WTC11 (cell line): ENCODE data around the gene RAET1E. TPM values are rescaled to one million over a fixed set of nuclear protein-coding genes. Genes with fewer than 3 reads are reported as not detected.

Experiments used
- ATAC-seq: fragments of 200-7000 bp; cut with Tn5 transposase; 2 replicates; pipeline ENCODE4 v1.10.0; 2021; ENCODE audit warnings: mild to moderate bottlenecking, moderate library complexity
- CTCF ChIA-PET: fragments of 300-600 bp; sonication (Branson Sonifier 250); formaldehyde crosslinking; loops from one replicate; lab custom pipeline; 2021; ENCODE audit warnings: antibody characterized with exemption; lab: Charles Lee
- POLR2A ChIA-PET: fragments of 350-600 bp; sonication (Branson Sonifier 250); formaldehyde crosslinking; loops from one replicate; lab custom pipeline; 2021; ENCODE audit warnings: antibody characterized with exemption; lab: Charles Lee
- DNase-seq: peaks from one replicate; pipeline ENCODE4 v3.0.0; 2021; ENCODE audit warnings: low spot score
- H3K27ac Mint-ChIP-seq: 2 replicates; pipeline ENCODE4 v1.8.0; 2021; ENCODE audit warnings: mixed read lengths
- H3K27me3 Mint-ChIP-seq: 2 replicates; pipeline ENCODE4 v1.8.0; 2021; ENCODE audit warnings: low read depth, mild to moderate bottlenecking, moderate library complexity, mixed read lengths
- H3K36me3 Mint-ChIP-seq: 2 replicates; pipeline ENCODE4 v1.8.0; 2021; ENCODE audit warnings: mixed read lengths
- H3K4me1 Mint-ChIP-seq: 2 replicates; pipeline ENCODE4 v1.8.0; 2022; ENCODE audit warnings: mixed read lengths
- H3K4me3 Mint-ChIP-seq: 2 replicates; pipeline ENCODE4 v1.8.0; 2021; ENCODE audit warnings: mild to moderate bottlenecking, moderate library complexity, mixed read lengths
- H3K9me3 Mint-ChIP-seq: 2 replicates; pipeline ENCODE4 v1.8.0; 2021; ENCODE audit warnings: mixed read lengths
- AFF4 ChIP-seq: sonication (generic); formaldehyde crosslinking; IDR thresholded peaks from 2 replicates; pipeline ENCODE4 v1.8.1; 2023; ENCODE audit warnings: mild to moderate bottlenecking, missing genetic modification reagents, borderline replicate concordance
- ATF6 ChIP-seq: sonication (generic); formaldehyde crosslinking; IDR thresholded peaks from 2 replicates; pipeline ENCODE4 v1.8.1; 2023; ENCODE audit warnings: mild to moderate bottlenecking, missing genetic modification reagents
- CBFB ChIP-seq: sonication (generic); formaldehyde crosslinking; IDR thresholded peaks from 2 replicates; pipeline ENCODE4 v1.8.1; 2022; ENCODE audit warnings: mild to moderate bottlenecking, low read depth, missing genetic modification reagents
- ESRRA ChIP-seq: sonication (generic); formaldehyde crosslinking; IDR thresholded peaks from 2 replicates; pipeline ENCODE4 v1.8.1; 2022; ENCODE audit warnings: mild to moderate bottlenecking, missing genetic modification reagents, borderline replicate concordance
- ETV6 ChIP-seq: sonication (generic); formaldehyde crosslinking; IDR thresholded peaks from 2 replicates; pipeline ENCODE4 v1.8.1; 2022; ENCODE audit warnings: mild to moderate bottlenecking, missing genetic modification reagents
- FOXJ3 ChIP-seq: sonication (generic); formaldehyde crosslinking; IDR thresholded peaks from 2 replicates; pipeline ENCODE4 v1.9.0; 2021; ENCODE audit warnings: missing genetic modification reagents, mild to moderate bottlenecking, borderline replicate concordance
- FOXK1 ChIP-seq: sonication (generic); formaldehyde crosslinking; IDR thresholded peaks from 2 replicates; pipeline ENCODE4 v1.8.0; 2022; ENCODE audit warnings: mild to moderate bottlenecking, moderate library complexity, missing genetic modification reagents
- JAZF1 ChIP-seq: fragments of 250-450 bp; sonication (Bioruptor Pico); IDR thresholded peaks from 2 replicates; pipeline ENCODE4 v1.9.0; 2021; ENCODE audit warnings: moderate library complexity, mild to moderate bottlenecking, inconsistent platforms
- JUN ChIP-seq: sonication (generic); formaldehyde crosslinking; IDR thresholded peaks from 2 replicates; pipeline ENCODE4 v1.8.0; 2023; ENCODE audit warnings: mild to moderate bottlenecking, missing genetic modification reagents
- MXD4 ChIP-seq: fragments of 250-450 bp; sonication (Bioruptor Pico); IDR thresholded peaks from 2 replicates; pipeline ENCODE4 v1.8.0; 2021; ENCODE audit warnings: mild to moderate bottlenecking, moderate library complexity, borderline replicate concordance
- PRDM15 ChIP-seq: sonication (generic); formaldehyde crosslinking; IDR thresholded peaks from 2 replicates; pipeline ENCODE4 v1.8.0; 2022; ENCODE audit warnings: missing genetic modification reagents
- RORB ChIP-seq: fragments of 250-450 bp; sonication (Bioruptor Pico); IDR thresholded peaks from 2 replicates; pipeline ENCODE4 v1.9.0; 2021; ENCODE audit warnings: mild to moderate bottlenecking
- SMAD4 ChIP-seq: sonication (generic); formaldehyde crosslinking; IDR thresholded peaks from 2 replicates; pipeline ENCODE4 v1.8.0; 2022; ENCODE audit warnings: mild to moderate bottlenecking, missing genetic modification reagents
- ZBTB21 ChIP-seq: sonication (generic); formaldehyde crosslinking; IDR thresholded peaks from 2 replicates; pipeline ENCODE4 v1.8.1; 2023; ENCODE audit warnings: mild to moderate bottlenecking, missing genetic modification reagents, borderline replicate concordance
- ZBTB43 ChIP-seq: sonication (generic); formaldehyde crosslinking; IDR thresholded peaks from 2 replicates; pipeline ENCODE4 v1.8.1; 2023; ENCODE audit warnings: mild to moderate bottlenecking, missing genetic modification reagents
- ZNF138 ChIP-seq: sonication (generic); formaldehyde crosslinking; conservative IDR thresholded peaks from 2 replicates; pipeline ENCODE4 v1.8.1; 2022; ENCODE audit warnings: mild to moderate bottlenecking, moderate library complexity, missing genetic modification reagents
- ZNF317 ChIP-seq: sonication (generic); formaldehyde crosslinking; IDR thresholded peaks from 2 replicates; pipeline ENCODE4 v1.8.1; 2023; ENCODE audit warnings: low read depth, mild to moderate bottlenecking, moderate library complexity, missing genetic modification reagents, borderline replicate concordance
- total RNA-seq: library from RNA; stranded (reverse); gene quantifications from 3 replicates; pipeline ENCODE4 v1.2.3, GENCODE V29; 2021

RAET1E gene
- total RNA-seq, 1 experiment from 2014 or later: not detected

GRCh38 chr6:149891259-149891658 is 6.7 kb downstream of the RAET1E start (continued):
- no peak for TF ChIP-seq ETV6
- TF ChIP-seq ZBTB21 (CRISPR knock-in tag): no peak
- TF ChIP-seq JUN (CRISPR knock-in tag): no peak
- no peak for TF ChIP-seq ZNF317
- TF ChIP-seq SMAD4 (CRISPR knock-in tag): no peak

- POLR2A ChIA-PET: no interaction called here
- H3K27ac Mint-ChIP-seq: no peak overlapping the region
- peaks cover 14% of the 10 kb centered on the region for H3K27me3 Mint-ChIP-seq
- DNase-seq (no peak), ATAC-seq (no peak)
- H3K36me3 Mint-ChIP-seq: no peaks in the 10 kb centered on the region
- no peaks in the 10 kb centered on the region for H3K9me3 Mint-ChIP-seq
- TF ChIP-seq ESRRA (CRISPR knock-in tag): no peak
- no peak for TF ChIP-seq MXD4 (CRISPR knock-in tag)
- TF ChIP-seq FOXK1 (CRISPR knock-in tag): no peak
- no peak for TF ChIP-seq ATF6 (CRISPR knock-in tag)
- TF ChIP-seq JAZF1 (CRISPR knock-in tag): no peak
- TF ChIP-seq AFF4 (CRISPR knock-in tag): no peak
- no peak for TF ChIP-seq RORB (CRISPR knock-in tag)
- TF ChIP-seq FOXJ3: no peak
- TF ChIP-seq ZBTB43 (CRISPR knock-in tag): no peak
- TF ChIP-seq PRDM15 (CRISPR knock-in tag): no peak
- no peak for TF ChIP-seq ZNF138 (CRISPR knock-in tag)
- no peak for TF ChIP-seq CBFB (CRISPR knock-in tag)
- CTCF ChIA-PET: no interaction called here
- H3K4me1 Mint-ChIP-seq: peaks cover 10% of the 10 kb centered on the region
- H3K4me3 Mint-ChIP-seq: no peak overlapping the region
Observed at GRCh38 chr6:149890629-149891045, 7.3 kb downstream of the RAET1E start.
